GM19240 (cell line): ENCODE data around the gene CIAO2A.
A peak's percentile ranks its signal among the peaks of the same experiment; 100 is the strongest.
"Not testable (repeated sequence)": the region's sequence is repeated elsewhere in the genome, so short reads cannot be mapped to it uniquely, and the experiment has no call there.

Source experiments
- DNase-seq: peaks from one replicate; pipeline ENCODE4 v3.0.0; 2011; ENCODE audit warnings: low spot score; ENCODE audit not compliant: insufficient read length

CIAO2A gene

GRCh38 chr15:64093627-64094417 is at the start of gene CIAO2A:
TSS of gene CIAO2A (minus strand) at chr15:64093838. CDS start at chr15:64093768, 70 bp downstream.
- peak; percentile 54 for DNase-seq

GRCh38 chr15:64143276-64143675 is 49.6 kb upstream of the CIAO2A start:
- DNase-seq, result no peak

- DNase-seq, result no peak
Observed at GRCh38 chr15:64141798-64142512, 48.3 kb upstream of the CIAO2A start.

GRCh38 chr15:64138331-64138941 is 44.8 kb upstream of the CIAO2A start:
- no peak for DNase-seq

- no peak for DNase-seq
Observed at GRCh38 chr15:64137226-64137833, 43.7 kb upstream of the CIAO2A start.

- no peak for DNase-seq
Observed at GRCh38 chr15:64136347-64136746, 42.7 kb upstream of the CIAO2A start.

- DNase-seq, result no peak
Observed at GRCh38 chr15:64134345-64134829, 40.7 kb upstream of the CIAO2A start.

- DNase-seq, result no peak
Observed at GRCh38 chr15:64133623-64134344, 40.1 kb upstream of the CIAO2A start.

- no peak for DNase-seq
Observed at GRCh38 chr15:64132217-64132616, 38.6 kb upstream of the CIAO2A start.

GRCh38 chr15:64131547-64131946 is 37.9 kb upstream of the CIAO2A start:
- no peak for DNase-seq

GRCh38 chr15:64130159-64130558 is 36.5 kb upstream of the CIAO2A start:
- DNase-seq, result no peak

- no peak for DNase-seq
Observed at GRCh38 chr15:64127521-64128270, 34.1 kb upstream of the CIAO2A start.

GRCh38 chr15:64125978-64126377 is 32.3 kb upstream of the CIAO2A start:
- DNase-seq, result no peak

GRCh38 chr15:64122936-64123351 is 29.3 kb upstream of the CIAO2A start:
- no peak for DNase-seq

GRCh38 chr15:64122444-64122843 is 28.8 kb upstream of the CIAO2A start:
- no peak for DNase-seq

- DNase-seq, result no peak
Observed at GRCh38 chr15:64121614-64122013, 28.0 kb upstream of the CIAO2A start.

- DNase-seq, result not testable (repeated sequence)
Observed at GRCh38 chr15:64120322-64120721, 26.7 kb upstream of the CIAO2A start.

GRCh38 chr15:64117759-64118487 is 24.3 kb upstream of the CIAO2A start:
- DNase-seq, result no peak

- DNase-seq, result no peak
Observed at GRCh38 chr15:64112904-64113303, 19.3 kb upstream of the CIAO2A start.
